Smooth muscle cell of the brain vasculature (primary cell): Measurements from ENCODE around the gene TMEM187.
"Not testable (repeated sequence)": the region's sequence is repeated elsewhere in the genome, so short reads cannot be mapped to it uniquely, and the experiment has no call there.

ENCODE experiments used
- DNase-seq: peaks from one replicate; pipeline ENCODE4 v3.0.0-alpha.2; 2012; ENCODE audit warnings: low read depth, low spot score

The TMEM187 gene

DNA sequence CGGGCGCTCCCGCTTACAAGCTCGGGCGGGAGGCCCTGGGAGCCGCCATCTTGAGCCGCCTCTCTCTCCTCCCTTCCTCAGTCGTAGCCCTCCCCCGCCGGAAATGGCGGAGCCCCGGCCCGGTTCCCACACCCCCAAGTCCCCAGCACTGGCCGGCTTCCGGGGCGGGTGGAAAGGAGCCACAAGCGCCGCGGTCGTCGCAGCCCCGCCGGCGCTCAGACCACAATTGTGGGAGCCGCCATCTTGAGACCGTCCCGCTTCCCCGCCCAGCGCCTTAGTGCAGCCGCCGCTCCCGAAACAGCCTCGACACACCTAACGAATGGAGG is 1.5 kb upstream of the TMEM187 start:
- DNase-seq, result peak; percentile 80

DNA sequence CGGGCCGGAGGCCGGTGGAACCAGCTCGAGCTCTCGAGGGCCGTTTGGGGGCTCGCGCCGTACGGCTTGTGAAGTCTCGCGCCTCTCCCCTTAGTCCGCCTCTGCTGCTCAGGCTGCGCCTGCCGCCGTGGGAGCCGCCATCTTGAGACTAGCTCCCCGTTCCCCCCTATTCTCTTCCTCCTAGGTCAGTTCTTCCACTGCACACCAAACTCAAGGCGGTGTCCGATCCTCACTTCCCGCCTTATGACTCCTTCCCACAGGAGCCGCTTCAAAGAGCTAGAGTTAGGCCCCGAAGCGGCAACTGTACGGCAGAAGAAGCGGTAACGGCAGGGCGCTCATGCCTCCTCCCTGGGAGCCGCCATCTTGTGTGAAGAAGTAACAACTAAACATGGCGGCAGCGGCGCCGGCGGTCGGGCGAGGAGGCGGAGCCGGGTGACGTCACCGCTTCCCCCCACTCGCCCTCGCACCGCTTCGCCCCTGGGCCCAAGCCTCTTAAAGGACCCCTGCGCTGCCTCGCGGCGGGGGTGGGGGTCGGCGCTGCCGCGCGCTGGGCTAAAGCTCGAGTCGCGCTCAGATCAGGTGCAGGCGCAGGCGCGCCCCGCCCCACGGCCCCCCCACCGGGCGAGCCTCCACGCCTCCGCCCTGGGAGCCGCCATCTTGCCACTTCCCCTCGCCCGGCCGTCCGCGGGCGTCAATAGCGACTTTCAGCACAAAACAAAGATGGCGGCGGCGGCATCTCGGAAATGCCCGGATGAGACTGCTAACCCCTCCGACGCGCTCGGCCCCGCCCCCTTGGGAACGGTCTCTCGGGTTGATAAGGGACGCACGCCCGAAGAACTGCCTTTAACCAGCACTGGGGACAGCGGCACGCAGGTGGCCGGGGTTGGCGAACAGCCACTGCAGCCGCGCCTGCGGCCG is 845 bp upstream of the TMEM187 start, which contains the start of gene HCFC1:
HCFC1 (minus strand) TSS at position 369 of the 918 bp plus-strand sequence. CDS start 978 bp downstream, outside the sequence.
- peak; percentile 75 for DNase-seq

DNA sequence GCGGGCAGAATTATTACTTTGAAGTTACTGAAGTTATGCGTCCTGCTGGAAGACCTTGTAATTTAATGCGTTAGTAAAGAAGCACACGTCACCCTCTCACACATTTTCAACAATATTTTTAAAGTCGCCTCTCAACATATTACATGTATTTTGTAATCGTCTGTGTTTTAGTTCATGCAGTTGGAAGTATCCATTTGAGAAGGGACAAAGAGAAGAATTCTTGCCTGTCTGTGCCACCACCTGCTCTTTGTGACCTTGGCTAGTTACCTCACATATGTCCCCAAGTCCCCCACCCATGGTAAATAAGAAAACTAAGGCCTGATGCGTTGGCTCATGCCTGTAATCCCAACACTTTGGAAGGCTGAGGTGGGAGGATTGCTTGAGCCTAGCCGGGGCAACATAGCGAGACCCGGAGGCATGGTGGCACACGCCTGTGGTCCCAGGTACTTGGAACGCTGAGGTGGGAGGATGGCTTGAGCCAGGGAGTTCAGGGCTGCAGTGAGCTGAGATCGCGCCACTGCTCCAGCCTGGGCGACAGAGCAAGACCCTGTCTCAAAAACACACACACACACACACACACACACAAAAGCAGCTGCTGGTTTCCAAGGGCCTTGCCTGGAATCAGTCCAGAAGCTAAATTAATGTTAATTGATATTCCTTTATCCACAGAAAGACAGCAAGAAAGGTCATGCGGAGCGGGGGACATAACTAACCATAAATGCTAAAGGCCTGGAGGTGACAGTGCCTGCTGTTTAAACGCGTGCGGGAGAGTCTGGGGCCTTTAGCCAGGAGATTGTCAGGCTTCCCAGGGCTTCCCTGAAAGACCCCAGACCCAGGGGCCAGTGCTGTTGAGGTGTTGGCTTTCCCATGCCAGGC is 811 bp downstream of the TMEM187 start:
- no peak for DNase-seq

- no peak for DNase-seq
These were observed 1.6 kb downstream of the TMEM187 start for GRCh38 chrX:153974003-153974725.

DNA sequence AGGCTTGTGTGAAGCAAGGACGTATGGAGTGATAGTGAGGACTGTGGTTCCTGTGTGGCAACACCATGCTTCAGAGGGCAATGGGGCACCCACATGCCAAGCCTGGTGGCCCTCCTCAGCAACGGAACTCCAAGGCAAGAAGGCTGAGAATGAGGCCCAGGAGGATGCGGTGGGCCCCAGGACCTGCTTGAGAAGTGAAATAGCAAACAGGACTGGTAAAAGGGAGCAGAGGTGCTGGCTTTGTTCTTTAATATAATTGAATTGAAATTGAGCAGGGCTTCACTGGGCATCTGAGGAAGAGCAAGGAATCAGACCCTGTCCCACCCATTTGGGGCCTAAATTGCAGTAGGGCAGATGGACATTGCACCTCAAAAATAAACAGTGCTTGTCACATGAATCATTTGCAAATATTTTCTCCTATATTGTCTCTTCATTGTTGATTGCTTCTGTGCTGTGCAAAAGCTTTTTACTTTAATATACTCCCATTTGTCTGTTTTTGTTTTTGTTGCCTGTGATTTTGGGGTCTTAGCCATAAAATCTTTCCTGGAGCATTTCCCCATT is 2.3 kb downstream of the TMEM187 start:
- DNase-seq, result no peak

GRCh38 chrX:153980394-153980793 is 7.8 kb downstream of the TMEM187 start:
- DNase-seq, result not testable (repeated sequence)

DNA sequence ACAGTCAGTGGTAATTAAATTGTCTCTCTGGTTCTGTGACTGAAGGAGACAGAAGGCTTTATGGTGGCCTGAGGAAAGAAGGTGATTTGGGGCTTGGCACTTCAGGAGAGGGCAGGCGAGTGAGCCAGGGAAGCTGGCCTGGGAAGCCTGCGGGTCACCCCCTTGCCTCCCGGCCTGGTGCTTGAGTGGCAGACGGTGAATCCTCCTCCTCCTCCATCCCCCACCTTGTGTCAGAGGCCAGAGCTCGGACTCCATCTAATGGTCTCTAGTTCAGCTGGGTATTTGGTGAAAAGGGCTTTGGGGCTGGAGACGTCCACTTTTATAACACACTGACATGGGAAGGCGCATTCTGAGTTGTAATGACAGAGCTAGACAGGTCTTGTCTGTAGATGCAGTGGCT is 8.7 kb downstream of the TMEM187 start:
- DNase-seq, result no peak

DNA sequence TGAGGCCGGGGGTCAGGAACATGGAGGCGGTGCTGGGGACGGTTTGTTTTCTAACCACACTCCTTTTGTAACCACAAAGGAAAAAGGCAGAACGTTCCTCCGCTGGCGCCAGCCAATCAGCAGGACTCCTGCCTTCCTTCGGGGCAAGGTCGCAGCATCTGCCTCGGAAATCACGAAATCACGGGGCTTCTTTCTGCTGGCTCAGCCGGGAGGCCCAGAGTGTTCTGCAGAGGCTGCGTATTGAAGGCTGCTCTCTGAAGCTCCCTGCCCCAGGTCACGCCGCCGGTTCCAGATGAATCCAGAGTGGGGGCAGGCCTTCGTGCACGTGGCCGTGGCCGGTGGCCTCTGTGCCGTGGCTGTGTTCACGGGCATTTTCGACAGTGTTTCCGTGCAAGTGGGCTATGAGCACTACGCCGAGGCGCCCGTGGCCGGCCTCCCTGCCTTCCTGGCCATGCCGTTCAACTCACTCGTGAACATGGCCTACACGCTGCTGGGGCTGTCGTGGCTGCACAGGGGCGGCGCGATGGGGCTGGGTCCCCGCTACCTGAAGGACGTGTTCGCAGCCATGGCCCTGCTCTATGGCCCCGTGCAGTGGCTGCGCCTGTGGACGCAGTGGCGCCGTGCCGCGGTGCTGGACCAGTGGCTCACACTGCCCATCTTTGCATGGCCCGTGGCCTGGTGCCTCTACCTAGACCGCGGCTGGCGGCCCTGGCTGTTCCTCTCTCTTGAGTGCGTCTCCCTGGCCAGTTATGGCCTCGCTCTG is 9.4 kb downstream of the TMEM187 start:
- DNase-seq, result peak; percentile 51

GRCh38 chrX:153983321-153983801 is 10.8 kb downstream of the TMEM187 start:
- no peak for DNase-seq

DNA sequence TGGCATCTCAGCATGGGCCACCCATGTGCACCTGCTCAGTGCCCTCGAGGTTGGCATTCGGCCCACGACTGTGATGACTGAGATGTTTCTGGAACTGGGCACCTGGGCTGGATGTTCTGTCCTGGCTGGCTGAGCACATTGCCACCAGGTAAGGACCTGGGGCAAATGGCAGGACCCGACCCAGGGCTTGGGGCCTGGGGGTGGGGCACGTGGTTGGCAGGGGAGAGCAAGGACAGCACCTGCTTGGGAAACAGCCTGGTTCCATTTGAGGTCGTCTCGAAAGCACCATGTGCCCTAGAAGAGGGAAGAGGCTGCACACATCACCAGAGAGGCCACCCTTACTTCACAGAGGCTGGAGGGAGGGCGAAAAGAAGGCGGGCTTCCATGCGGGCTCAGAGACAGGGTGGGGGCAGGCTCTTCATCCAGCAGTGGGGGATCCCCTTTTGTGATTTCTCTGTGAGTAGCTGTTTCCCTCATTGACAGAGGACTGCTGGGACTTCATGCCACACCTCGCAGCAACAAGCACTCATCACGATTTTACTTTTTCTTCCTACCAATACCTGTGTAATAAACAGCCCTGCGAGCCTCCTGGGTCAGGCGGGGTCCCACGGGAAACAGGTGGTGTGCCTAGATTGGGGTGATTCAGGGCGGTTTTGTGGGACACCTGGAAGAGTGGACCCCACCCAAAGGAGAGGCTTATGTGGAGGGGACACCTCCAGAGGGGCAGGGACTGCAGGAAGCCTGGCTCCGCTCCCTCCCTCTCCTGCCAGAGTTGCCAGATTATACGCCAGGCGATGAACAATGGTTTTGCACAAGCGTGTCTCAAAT is 12.0 kb downstream of the TMEM187 start:
- DNase-seq, result no peak

DNA sequence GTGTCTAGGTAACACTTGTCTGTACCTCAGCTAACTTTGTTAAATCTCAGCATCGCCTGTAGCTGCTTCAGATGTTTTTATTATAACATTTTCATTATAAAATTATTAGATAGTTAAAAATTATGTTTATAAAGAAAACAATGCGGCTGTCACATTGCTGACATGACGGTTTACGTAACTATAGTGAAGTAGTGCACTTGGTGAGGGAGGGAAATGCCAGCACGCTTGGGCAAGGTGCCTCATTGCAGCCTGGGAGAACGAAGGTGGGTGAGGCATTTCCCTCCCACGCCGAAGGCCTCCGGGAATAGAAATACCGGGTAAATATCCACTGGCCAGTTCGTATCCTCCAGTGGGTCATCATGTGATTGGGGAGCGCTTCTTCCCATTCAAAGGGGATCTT is 15.9 kb downstream of the TMEM187 start:
- DNase-seq, result no peak

DNA sequence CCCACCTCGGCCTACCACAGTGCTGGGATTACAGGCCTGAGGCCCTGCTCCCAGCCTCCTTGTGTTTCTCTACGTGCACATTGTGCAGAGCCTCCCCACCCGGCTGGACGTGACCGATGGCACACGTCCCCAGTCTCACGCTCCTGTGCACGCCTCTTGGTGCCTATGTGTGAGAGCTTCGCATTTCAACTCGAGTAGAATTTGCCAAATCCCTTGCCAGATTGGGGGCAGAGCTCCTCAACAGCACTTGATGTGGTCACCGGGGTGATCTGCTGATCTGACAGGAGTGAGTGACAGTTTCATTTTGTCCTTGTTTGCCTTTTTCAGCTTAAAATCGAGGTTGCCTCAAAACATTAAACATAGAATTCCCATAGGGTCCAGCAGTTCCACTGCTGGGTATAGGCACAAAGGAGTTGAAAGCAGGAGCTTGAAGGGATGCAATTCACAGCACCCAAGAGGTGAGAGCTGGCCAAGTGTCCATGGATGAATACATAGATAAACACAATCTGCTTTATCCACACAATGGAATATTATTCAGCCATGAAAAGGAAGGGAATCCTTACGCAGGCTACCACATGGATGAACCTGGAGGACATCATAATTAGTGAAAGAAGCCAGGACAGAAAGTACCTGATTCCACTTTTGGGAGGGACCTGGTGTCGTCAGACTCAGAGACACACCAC is 17.6 kb downstream of the TMEM187 start:
- no peak for DNase-seq

GRCh38 chrX:153991013-153991580 is 18.5 kb downstream of the TMEM187 start:
- no peak for DNase-seq

DNA sequence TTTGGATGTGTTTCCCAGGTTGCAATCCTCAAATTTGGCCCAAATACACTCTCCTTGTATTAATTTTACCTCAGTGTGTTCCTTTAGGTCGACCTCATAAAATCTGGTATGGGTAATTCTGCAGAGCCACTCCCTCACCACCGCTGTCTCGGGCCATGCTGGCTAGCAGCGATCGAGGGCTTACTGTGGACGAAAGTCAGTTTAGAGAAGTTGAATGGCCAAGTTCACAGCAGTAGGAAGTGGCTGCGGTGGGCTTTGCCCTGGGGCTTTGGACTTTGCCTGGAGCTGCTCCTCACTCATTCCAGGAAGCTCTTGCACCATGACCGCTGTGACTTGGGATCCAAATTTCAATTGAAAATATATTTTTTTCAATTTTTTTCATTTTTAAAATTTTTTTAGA is 19.6 kb downstream of the TMEM187 start:
- DNase-seq, result no peak

DNA sequence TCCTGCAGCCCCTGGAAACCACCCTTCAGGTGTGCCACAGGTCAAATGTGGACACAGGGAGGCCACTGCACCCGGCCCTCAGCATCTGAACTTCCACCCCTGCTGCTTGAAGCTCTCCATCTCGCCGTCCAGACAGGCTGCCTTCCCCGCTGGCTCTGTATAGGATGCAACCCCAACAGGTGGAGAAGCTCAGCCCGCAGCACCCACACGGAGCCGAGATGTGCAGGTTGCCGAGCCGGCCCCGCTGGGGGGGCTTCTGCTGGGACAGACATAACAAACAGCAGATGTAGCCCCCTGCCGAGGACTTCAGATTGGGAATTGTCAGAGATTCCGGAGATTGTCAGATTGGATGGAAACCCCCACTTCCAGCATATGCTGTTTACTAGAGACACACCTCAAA is 20.5 kb downstream of the TMEM187 start:
- DNase-seq, result no peak

GRCh38 chrX:153993978-153994377 is 21.4 kb downstream of the TMEM187 start:
- no peak for DNase-seq

DNA sequence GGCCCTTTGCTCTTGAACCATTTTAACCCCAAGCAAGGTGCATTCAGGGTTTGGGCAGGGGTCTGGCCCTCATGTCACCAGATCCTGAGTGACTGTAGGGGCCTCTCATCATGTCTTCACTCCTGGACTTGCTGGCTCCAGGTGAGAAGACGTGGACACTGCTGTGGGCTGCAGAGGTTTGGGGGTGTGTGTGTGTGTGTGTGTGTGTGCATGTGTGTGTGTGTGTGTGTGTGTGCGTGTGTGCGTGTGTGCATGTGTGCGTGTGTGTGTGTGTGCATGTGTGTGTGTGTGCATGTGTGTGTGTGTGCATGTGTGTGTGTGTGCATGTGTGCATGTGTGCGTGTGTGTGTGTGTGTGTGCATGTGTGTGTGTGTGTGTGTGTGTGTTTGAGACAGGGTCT is 21.8 kb downstream of the TMEM187 start:
- DNase-seq, result not testable (repeated sequence)

DNA sequence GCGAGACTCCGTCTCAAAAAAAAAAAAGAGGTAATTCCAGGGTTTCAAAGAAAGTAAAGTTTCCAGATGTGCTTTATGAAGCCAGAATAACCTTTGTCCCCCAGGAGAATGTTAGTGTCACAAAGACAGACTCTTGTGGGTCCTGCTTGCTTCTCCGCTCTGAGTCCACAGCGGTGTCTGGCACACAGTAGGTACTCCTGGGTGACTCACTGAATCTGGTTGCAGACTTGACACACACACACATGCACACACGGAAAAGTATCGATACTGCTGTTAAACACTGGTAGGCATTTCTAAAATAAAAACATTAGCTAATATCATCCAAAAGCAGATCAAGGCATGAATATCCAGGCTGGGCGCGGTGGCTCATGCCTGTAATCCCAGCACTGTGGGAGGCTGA is 22.9 kb downstream of the TMEM187 start:
- no peak for DNase-seq
